SKM-1 treated with dmso at 0.1 percent for 144 hours (cell line): ENCODE results near the gene MPP3.

Experiments
- DNase-seq: peaks from one replicate; lab custom pipeline; 2025; ENCODE audit not compliant: unreplicated experiment; lab: John Stamatoyannopoulos, UW

MPP3 gene

GRCh38 chr17:43753493-43754129, 79.3 kb downstream of the MPP3 start:
- DNase-seq: no peak
